K562 (cell line): ENCODE data around the gene CTDNEP1. TPM values are rescaled to one million over a fixed set of nuclear protein-coding genes. Genes with fewer than 3 reads are reported as not detected.

Experiments
- ARHGAP35 ChIP-seq: fragments of 450-650 bp; IDR thresholded peaks from 2 replicates; pipeline ENCODE4 v1.6.1; 2018; ENCODE audit not compliant: partially characterized antibody
- KDM4B ChIP-seq, 2 experiments: fragments of 450-650 bp in 1 of 2; sonication (generic) in 1 of 2; IDR thresholded peaks; 2 replicates each; pipeline ENCODE4 v1.6.1; 2016 to 2017; ENCODE audit warnings: borderline replicate concordance in 2 of 2, antibody characterized with exemption in 1 of 2, low read depth in 1 of 2, mild to moderate bottlenecking in 1 of 2
- RBM22 ChIP-seq: fragments of 200-400 bp; formaldehyde crosslinking; IDR thresholded peaks from 2 replicates; pipeline ENCODE4 v1.6.1; 2018; ENCODE audit warnings: low read length, low read depth; ENCODE audit not compliant: poor library complexity, severe bottlenecking
- REST ChIP-seq, 2 experiments: fragments of 450-650 bp; formaldehyde crosslinking in 1 of 2; IDR thresholded peaks; 2 replicates each; pipeline versions ENCODE4 v1.4.0 to v1.6.1; 2014 to 2020; ENCODE audit warnings: mild to moderate bottlenecking in 2 of 2, borderline replicate concordance in 1 of 2, low read depth in 1 of 2
- RHOXF2B ChIP-seq: fragments of 250-450 bp; sonication (Bioruptor Pico); conservative IDR thresholded peaks from 2 replicates; pipeline ENCODE4 v1.5.1; 2021
- SIRT6 ChIP-seq: IDR thresholded peaks from one replicate; pipeline ENCODE4 v1.6.1; 2012; ENCODE audit warnings: low read depth, mild to moderate bottlenecking, control low read depth, inconsistent platforms, low read length, moderate library complexity
- SMAD3 ChIP-seq: fragments of 450-650 bp; formaldehyde crosslinking; conservative IDR thresholded peaks from 2 replicates; pipeline ENCODE4 v1.4.0; 2020; ENCODE audit warnings: mild to moderate bottlenecking
- TFAM ChIP-seq: fragments of 250-450 bp; sonication (Bioruptor Pico); conservative IDR thresholded peaks from 2 replicates; pipeline ENCODE4 v1.5.0; 2021; ENCODE audit warnings: mild to moderate bottlenecking, moderate library complexity
- ZBTB17 ChIP-seq: fragments of 450-650 bp; formaldehyde crosslinking; IDR thresholded peaks from 2 replicates; pipeline ENCODE4 v1.4.0; 2020; ENCODE audit warnings: mild to moderate bottlenecking
- ZNF282 ChIP-seq: sonication (generic); formaldehyde crosslinking; IDR thresholded peaks from 2 replicates; pipeline ENCODE4 v1.8.1; 2023; ENCODE audit warnings: missing genetic modification reagents
- ZNF449 ChIP-seq: fragments of 250-450 bp; sonication (Bioruptor Pico); IDR thresholded peaks from 2 replicates; pipeline ENCODE4 v1.8.0; 2022; ENCODE audit warnings: moderate library complexity, mild to moderate bottlenecking, inconsistent platforms
- ZNF551 ChIP-seq: fragments of 250-450 bp; sonication (Bioruptor Pico); IDR thresholded peaks from 2 replicates; pipeline ENCODE4 v1.5.0; 2021; ENCODE audit warnings: mild to moderate bottlenecking, moderate library complexity
- ZNF592 ChIP-seq: fragments of 450-650 bp; IDR thresholded peaks from 2 replicates; pipeline ENCODE4 v1.6.1; 2017; ENCODE audit warnings: antibody characterized with exemption, mild to moderate bottlenecking
- polyA plus RNA-seq, 8 experiments: library from polyadenylated mRNA; depleted of rRNA in 4 of 8; stranded (reverse) in 5 of 8; unstranded in 3 of 8; fragments of >200 nt; fragmentation: Nextera tagmentation in 2 of 8; fragmentation: Illumina TruSeq in 1 of 8; extraction: Ambion mirVana in 2 of 8; extraction: Trizol in 1 of 8; gene quantifications; 2 replicates each; pipeline versions ENCODE4 v1.2.1 to v1.2.3, GENCODE V29; 2011 to 2014; ENCODE audit warnings: inconsistent platforms in 1 of 8, missing spikeins in 1 of 8
- total RNA-seq, 7 experiments: library from RNA; depleted of rRNA in 6 of 7; stranded (reverse); fragments of >200 nt in 6 of 7; fragmentation: Illumina TruSeq in 2 of 7; extraction: Trizol in 2 of 7; gene quantifications; 2 replicates each; pipeline versions ENCODE4 v1.2.1 to v1.2.3, GENCODE V29; 2011 to 2021; ENCODE audit warnings: low replicate concordance in 1 of 7

CTDNEP1 gene
- total and polyA plus RNA-seq, 9 of the 15 experiments (the other 6 are each of a cell fraction or from before 2014, with no cell fraction given) = 10.7 to 150 (median 28.5) TPM

GRCh38 chr17:7282752-7283321 lies 31.3 kb upstream of the CTDNEP1 start (continued):
- TF ChIP-seq ZNF592 (no peak), ZNF449 (CRISPR knock-in tag) (no peak), RHOXF2B (CRISPR knock-in tag) (no peak), ARHGAP35 (no peak), ZNF282 (CRISPR knock-in tag) (no peak), SMAD3 (CRISPR knock-in tag) (no peak), SIRT6 (no peak), ZBTB17 (CRISPR knock-in tag) (no peak), ZNF551 (CRISPR knock-in tag) (no peak), KDM4B (IDR thresholded peaks at IDR 0.05; ENCODE audit: borderline replicate concordance in 2 of 2, low read depth in 1 of 2) (no peak), REST (IDR thresholded peaks at IDR 0.05; ENCODE audit: borderline replicate concordance) (no peak), REST (CRISPR knock-in tag; IDR thresholded peaks at IDR 0.05; ENCODE audit: low read depth) (no peak), TFAM (no peak), RBM22 (no peak)
